ENCODE results near the gene MPDZ. TPM values are rescaled to one million over a fixed set of nuclear protein-coding genes. Genes with fewer than 3 reads are reported as not detected.

The MPDZ gene
- total RNA-seq, result not detected
- polyA plus RNA-seq, result not detected

GRCh38 chr9:13279284-13280141, at the start of gene MPDZ:
TSS of gene MPDZ (minus strand) at chr9:13279692. CDS start at chr9:13250315, 29,377 bp downstream.
- CTCF ChIA-PET (ENCODE audit: partially characterized antibody), result no interaction called here

GRCh38 chr9:13324988-13325387, 45.5 kb upstream of the MPDZ start:
- POLR2A ChIA-PET (ENCODE audit: partially characterized antibody), result no interaction called here
- Mint-ChIP-seq H3K9me3 (peaks cover 0 to 9% (median 3%) of the 10 kb centered on the region in 8 donors), H3K36me3 (no peaks in the 10 kb centered on the region), H3K27ac (no peak overlapping the region), H3K27me3 (no peaks in the 10 kb centered on the region), H3K4me3 (no peak overlapping the region), H3K4me1 (no peaks in the 10 kb centered on the region)
- CTCF ChIA-PET (ENCODE audit: partially characterized antibody), result no interaction called here
- H3K27me3 ChIP-seq (ENCODE audit: insufficient read depth, low read length), result no peaks in the 10 kb centered on the region
- intact Hi-C loops (cut with micrococcal nuclease), result no loop called here
- no peaks in the 10 kb centered on the region for H3K36me3 ChIP-seq (ENCODE audit: insufficient read depth, low read length)
- H3K4me1 ChIP-seq (ENCODE audit: insufficient read depth, low read length), result no peaks in the 10 kb centered on the region
- H3K9me3 ChIP-seq (ENCODE audit: control insufficient read depth in 1 of 2, low read length in 2 of 2), result no peaks in the 10 kb centered on the region
- no peak for DNase-seq
- H3K4me3 ChIP-seq (ENCODE audit: low read length in 2 of 2), result no peak overlapping the region
- no peak overlapping the region for H3K27ac ChIP-seq (ENCODE audit: low read depth, low read length)

More at GRCh38 chr9:13279284-13280141, at the start of gene MPDZ:
- peaks cover 0 to 15% (median 4%) of the 10 kb centered on the region in 8 donors for H3K9me3 Mint-ChIP-seq
- H3K36me3 Mint-ChIP-seq, result no peaks in the 10 kb centered on the region
- H3K27ac ChIP-seq (ENCODE audit: low read depth, low read length), result no peak within 1 kb of the TSS
- peaks cover 3 to 11% of the 10 kb centered on the region in 2 donors for H3K27me3 Mint-ChIP-seq
- no peak within 1 kb of the TSS for H3K4me3 Mint-ChIP-seq
- POLR2A ChIA-PET (ENCODE audit: partially characterized antibody), result no interaction called here
- H3K4me1 Mint-ChIP-seq, result no peaks in the 10 kb centered on the region
- DNase-seq, result no peak
- H3K27ac Mint-ChIP-seq, result no peak within 1 kb of the TSS
- H3K4me1 ChIP-seq (ENCODE audit: insufficient read depth, low read length), result no peaks in the 10 kb centered on the region
- no peak within 1 kb of the TSS for H3K4me3 ChIP-seq (ENCODE audit: low read length in 2 of 2)
- H3K36me3 ChIP-seq (ENCODE audit: insufficient read depth, low read length), result no peaks in the 10 kb centered on the region
- intact Hi-C loops (cut with micrococcal nuclease), result no loop called here
- H3K27me3 ChIP-seq (ENCODE audit: insufficient read depth, low read length), result no peaks in the 10 kb centered on the region
- no peaks in the 10 kb centered on the region for H3K9me3 ChIP-seq (ENCODE audit: control insufficient read depth in 1 of 2, low read length in 2 of 2)

- ChIA-PET CTCF (ENCODE audit: partially characterized antibody) (no interaction called here), POLR2A (ENCODE audit: partially characterized antibody) (no interaction called here)
- no peaks in the 10 kb centered on the region for H3K27me3 ChIP-seq (ENCODE audit: insufficient read depth, low read length)
- H3K4me3 ChIP-seq (ENCODE audit: low read length in 2 of 2), result no peak overlapping the region
- no peak for DNase-seq
- H3K36me3 ChIP-seq (ENCODE audit: insufficient read depth, low read length), result no peaks in the 10 kb centered on the region
- intact Hi-C loops (cut with micrococcal nuclease), result no loop called here
- peaks cover 4 to 17% (median 8%) of the 10 kb centered on the region in 8 donors for H3K9me3 Mint-ChIP-seq
- H3K4me3 Mint-ChIP-seq, result no peak overlapping the region
- H3K27ac ChIP-seq (ENCODE audit: low read depth, low read length), result no peak overlapping the region
- H3K4me1 Mint-ChIP-seq, result no peaks in the 10 kb centered on the region
- H3K27ac Mint-ChIP-seq, result peak overlapping the region in 1 of 7 donors; percentile 57
- no peaks in the 10 kb centered on the region for H3K4me1 ChIP-seq (ENCODE audit: insufficient read depth, low read length)
- no peaks in the 10 kb centered on the region for H3K9me3 ChIP-seq (ENCODE audit: control insufficient read depth in 1 of 2, low read length in 2 of 2)
- H3K27me3 Mint-ChIP-seq, result no peaks in the 10 kb centered on the region
- no peaks in the 10 kb centered on the region for H3K36me3 Mint-ChIP-seq
Measured at GRCh38 chr9:13322828-13323550, 43.5 kb upstream of the MPDZ start.

- intact Hi-C loops (cut with micrococcal nuclease), result no loop called here
- no peaks in the 10 kb centered on the region for H3K27me3 Mint-ChIP-seq
- Histone ChIP-seq H3K36me3 (ENCODE audit: insufficient read depth, low read length) (no peaks in the 10 kb centered on the region), H3K9me3 (ENCODE audit: control insufficient read depth in 1 of 2, low read length in 2 of 2) (no peaks in the 10 kb centered on the region), H3K4me1 (ENCODE audit: insufficient read depth, low read length) (no peaks in the 10 kb centered on the region), H3K27me3 (ENCODE audit: insufficient read depth, low read length) (no peaks in the 10 kb centered on the region), H3K27ac (ENCODE audit: low read depth, low read length) (no peak overlapping the region), H3K4me3 (ENCODE audit: low read length in 2 of 2) (no peak overlapping the region)
- H3K4me3 Mint-ChIP-seq, result no peak overlapping the region
- no peaks in the 10 kb centered on the region for H3K36me3 Mint-ChIP-seq
- no peak for DNase-seq
- no peak overlapping the region for H3K27ac Mint-ChIP-seq
- H3K9me3 Mint-ChIP-seq, result peaks cover 0 to 23% (median 11%) of the 10 kb centered on the region in 8 donors
- CTCF ChIA-PET (ENCODE audit: partially characterized antibody), result no interaction called here
- POLR2A ChIA-PET (ENCODE audit: partially characterized antibody), result no interaction called here
- H3K4me1 Mint-ChIP-seq, result no peaks in the 10 kb centered on the region
Measured at GRCh38 chr9:13318027-13318426, 38.5 kb upstream of the MPDZ start.

- no peak overlapping the region for H3K4me3 ChIP-seq (ENCODE audit: low read length in 2 of 2)
- no peaks in the 10 kb centered on the region for H3K36me3 ChIP-seq (ENCODE audit: insufficient read depth, low read length)
- Mint-ChIP-seq H3K36me3 (no peaks in the 10 kb centered on the region), H3K27me3 (no peaks in the 10 kb centered on the region), H3K4me1 (no peaks in the 10 kb centered on the region), H3K9me3 (peaks cover 4 to 19% (median 17%) of the 10 kb centered on the region in 8 donors), H3K27ac (no peak overlapping the region), H3K4me3 (no peak overlapping the region)
- POLR2A ChIA-PET (ENCODE audit: partially characterized antibody), result no interaction called here
- no peaks in the 10 kb centered on the region for H3K27me3 ChIP-seq (ENCODE audit: insufficient read depth, low read length)
- no peaks in the 10 kb centered on the region for H3K4me1 ChIP-seq (ENCODE audit: insufficient read depth, low read length)
- DNase-seq, result no peak
- no peak overlapping the region for H3K27ac ChIP-seq (ENCODE audit: low read depth, low read length)
- no peaks in the 10 kb centered on the region for H3K9me3 ChIP-seq (ENCODE audit: control insufficient read depth in 1 of 2, low read length in 2 of 2)
- intact Hi-C loops (cut with micrococcal nuclease), result no loop called here
- CTCF ChIA-PET (ENCODE audit: partially characterized antibody), result no interaction called here
Measured at GRCh38 chr9:13296972-13297371, 17.5 kb upstream of the MPDZ start.

- H3K4me1 Mint-ChIP-seq, result no peaks in the 10 kb centered on the region
- H3K27ac ChIP-seq (ENCODE audit: low read depth, low read length), result no peak overlapping the region
- H3K4me1 ChIP-seq (ENCODE audit: insufficient read depth, low read length), result no peaks in the 10 kb centered on the region
- H3K36me3 ChIP-seq (ENCODE audit: insufficient read depth, low read length), result no peaks in the 10 kb centered on the region
- H3K27me3 Mint-ChIP-seq, result no peaks in the 10 kb centered on the region
- H3K9me3 Mint-ChIP-seq, result peaks cover 4 to 20% (median 16%) of the 10 kb centered on the region in 8 donors
- H3K4me3 Mint-ChIP-seq, result no peak overlapping the region
- no peaks in the 10 kb centered on the region for H3K36me3 Mint-ChIP-seq
- ChIA-PET POLR2A (ENCODE audit: partially characterized antibody) (no interaction called here), CTCF (ENCODE audit: partially characterized antibody) (no interaction called here)
- H3K9me3 ChIP-seq (ENCODE audit: control insufficient read depth in 1 of 2, low read length in 2 of 2), result no peaks in the 10 kb centered on the region
- no peak overlapping the region for H3K4me3 ChIP-seq (ENCODE audit: low read length in 2 of 2)
- no peak for DNase-seq
- intact Hi-C loops (cut with micrococcal nuclease), result no loop called here
- no peaks in the 10 kb centered on the region for H3K27me3 ChIP-seq (ENCODE audit: insufficient read depth, low read length)
- H3K27ac Mint-ChIP-seq, result no peak overlapping the region
Measured at GRCh38 chr9:13295556-13295955, 16.1 kb upstream of the MPDZ start.

GRCh38 chr9:13292782-13293181, 13.3 kb upstream of the MPDZ start:
- H3K27me3 Mint-ChIP-seq, result no peaks in the 10 kb centered on the region

More at GRCh38 chr9:13292782-13293181, 13.3 kb upstream of the MPDZ start:
- Mint-ChIP-seq H3K4me1 (no peaks in the 10 kb centered on the region), H3K9me3 (peaks cover 3 to 16% (median 13%) of the 10 kb centered on the region in 8 donors), H3K27ac (no peak overlapping the region), H3K4me3 (no peak overlapping the region), H3K36me3 (no peaks in the 10 kb centered on the region)
- intact Hi-C loops (cut with micrococcal nuclease), result no loop called here
- H3K36me3 ChIP-seq (ENCODE audit: insufficient read depth, low read length), result no peaks in the 10 kb centered on the region
- H3K27ac ChIP-seq (ENCODE audit: low read depth, low read length), result no peak overlapping the region
- H3K9me3 ChIP-seq (ENCODE audit: control insufficient read depth in 1 of 2, low read length in 2 of 2), result no peaks in the 10 kb centered on the region
- no peak overlapping the region for H3K4me3 ChIP-seq (ENCODE audit: low read length in 2 of 2)
- ChIA-PET POLR2A (ENCODE audit: partially characterized antibody) (no interaction called here), CTCF (ENCODE audit: partially characterized antibody) (no interaction called here)
- no peaks in the 10 kb centered on the region for H3K27me3 ChIP-seq (ENCODE audit: insufficient read depth, low read length)
- H3K4me1 ChIP-seq (ENCODE audit: insufficient read depth, low read length), result no peaks in the 10 kb centered on the region
- DNase-seq, result no peak
